GM18907 (cell line): ENCODE results near the gene SEMA6A.
"Not testable (repeated sequence)": the region's sequence is repeated elsewhere in the genome, so short reads cannot be mapped to it uniquely, and the experiment has no call there.

Experiments
- ATAC-seq: cut with Tn5 transposase; IDR thresholded peaks from one replicate; pipeline ENCODE4 v1.9.1; 2021; ENCODE audit warnings: mild to moderate bottlenecking, moderate library complexity; ENCODE audit not compliant: unreplicated experiment

The SEMA6A gene

GRCh38 chr5:116524051-116524904, 50.3 kb downstream of the SEMA6A start:
- ATAC-seq = no peak

- ATAC-seq = not testable (repeated sequence)
Observed at GRCh38 chr5:116523182-116523581, 51.4 kb downstream of the SEMA6A start.

GRCh38 chr5:116522356-116523136, 52.1 kb downstream of the SEMA6A start:
- ATAC-seq = peak; percentile 62

GRCh38 chr5:116521173-116521872, 53.3 kb downstream of the SEMA6A start:
- peak; percentile 79 for ATAC-seq

GRCh38 chr5:116520771-116521170, 53.9 kb downstream of the SEMA6A start:
- no peak for ATAC-seq

- no peak for ATAC-seq
Observed at GRCh38 chr5:116518423-116518822, 56.2 kb downstream of the SEMA6A start.

GRCh38 chr5:116517488-116517887, 57.1 kb downstream of the SEMA6A start:
- no peak for ATAC-seq

- ATAC-seq = no peak
Observed at GRCh38 chr5:116516021-116516420, 58.6 kb downstream of the SEMA6A start.

GRCh38 chr5:116514421-116514970, 60.1 kb downstream of the SEMA6A start:
- no peak for ATAC-seq

GRCh38 chr5:116510517-116510916, 64.1 kb downstream of the SEMA6A start:
- ATAC-seq = no peak

- ATAC-seq = no peak
Observed at GRCh38 chr5:116509483-116510244, 65.0 kb downstream of the SEMA6A start.

GRCh38 chr5:116508835-116509234, 65.8 kb downstream of the SEMA6A start:
- ATAC-seq = no peak

GRCh38 chr5:116507941-116508655, 66.5 kb downstream of the SEMA6A start:
- no peak for ATAC-seq

- ATAC-seq = no peak
Observed at GRCh38 chr5:116507051-116507537, 67.5 kb downstream of the SEMA6A start.

- no peak for ATAC-seq
Observed at GRCh38 chr5:116506488-116506887, 68.1 kb downstream of the SEMA6A start.

- peak; percentile 64 for ATAC-seq
Observed at GRCh38 chr5:116504593-116505166, 69.9 kb downstream of the SEMA6A start.

- no peak for ATAC-seq
Observed at GRCh38 chr5:116502616-116503015, 72.0 kb downstream of the SEMA6A start.

GRCh38 chr5:116502138-116502537, 72.5 kb downstream of the SEMA6A start:
- ATAC-seq = no peak

GRCh38 chr5:116498503-116499048, 76.0 kb downstream of the SEMA6A start:
- no peak for ATAC-seq
